GM12875 (cell line): ENCODE data around the gene CABLES2.
A peak's percentile ranks its signal among the peaks of the same experiment; 100 is the strongest.

ENCODE experiments used
- H3K4me3 ChIP-seq: one replicate; pipeline ENCODE4 v1.5.1; 2011; ENCODE audit warnings: low read depth, low read length, control low read depth
- TF ChIP-seq, protein P1 (sequence below): IDR thresholded peaks from 2 replicates; pipeline ENCODE4 v1.5.1; 2011; ENCODE audit warnings: low read depth, mild to moderate bottlenecking, control low read depth, inconsistent platforms, low read length, moderate library complexity, borderline replicate concordance; ENCODE audit not compliant: insufficient read depth

Gene CABLES2

DNA sequence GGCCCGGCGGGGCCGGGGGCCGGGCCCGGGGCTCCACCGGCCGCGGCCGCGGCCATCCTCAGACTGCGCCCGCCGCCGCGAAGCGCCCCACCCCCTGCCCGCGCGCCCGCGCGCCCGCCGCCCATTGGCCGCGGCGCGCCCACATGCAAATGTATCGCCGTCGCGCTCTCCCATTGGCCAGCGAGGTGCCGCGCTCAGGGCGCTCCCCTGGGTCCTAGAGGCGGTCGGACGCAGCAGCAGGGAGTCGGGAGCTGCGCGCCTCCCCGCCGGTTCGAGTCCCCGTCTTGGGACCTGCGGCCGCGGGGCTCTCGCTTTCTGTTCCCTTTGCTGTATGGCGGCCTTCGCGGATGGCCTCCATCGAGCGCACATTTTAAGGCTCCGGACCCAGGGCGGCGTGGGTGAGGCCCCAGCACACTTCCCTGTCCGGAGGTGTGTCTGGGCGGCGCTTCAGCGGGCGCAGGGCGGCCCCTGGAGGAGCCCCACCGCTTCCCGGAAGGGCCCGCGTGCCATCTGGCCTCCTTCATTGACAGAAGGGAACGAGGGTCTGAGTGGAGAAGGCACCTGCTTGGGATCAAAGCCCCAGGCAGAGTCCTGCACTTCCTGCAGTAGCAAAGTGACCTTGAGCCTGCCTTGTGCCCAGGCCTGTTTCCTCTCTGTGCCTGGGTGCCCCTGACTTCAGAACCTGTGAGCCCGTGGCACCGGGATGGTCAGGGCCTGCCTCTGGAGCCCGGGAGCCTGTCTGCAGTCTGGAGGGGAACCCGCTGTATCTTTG is at the start of gene CABLES2:
Gene CABLES2 (minus strand): TSS at position 65 of the 772 bp plus-strand sequence. CDS start 9 bp downstream, at position 56.
- TF ChIP-seq, protein P1, sequence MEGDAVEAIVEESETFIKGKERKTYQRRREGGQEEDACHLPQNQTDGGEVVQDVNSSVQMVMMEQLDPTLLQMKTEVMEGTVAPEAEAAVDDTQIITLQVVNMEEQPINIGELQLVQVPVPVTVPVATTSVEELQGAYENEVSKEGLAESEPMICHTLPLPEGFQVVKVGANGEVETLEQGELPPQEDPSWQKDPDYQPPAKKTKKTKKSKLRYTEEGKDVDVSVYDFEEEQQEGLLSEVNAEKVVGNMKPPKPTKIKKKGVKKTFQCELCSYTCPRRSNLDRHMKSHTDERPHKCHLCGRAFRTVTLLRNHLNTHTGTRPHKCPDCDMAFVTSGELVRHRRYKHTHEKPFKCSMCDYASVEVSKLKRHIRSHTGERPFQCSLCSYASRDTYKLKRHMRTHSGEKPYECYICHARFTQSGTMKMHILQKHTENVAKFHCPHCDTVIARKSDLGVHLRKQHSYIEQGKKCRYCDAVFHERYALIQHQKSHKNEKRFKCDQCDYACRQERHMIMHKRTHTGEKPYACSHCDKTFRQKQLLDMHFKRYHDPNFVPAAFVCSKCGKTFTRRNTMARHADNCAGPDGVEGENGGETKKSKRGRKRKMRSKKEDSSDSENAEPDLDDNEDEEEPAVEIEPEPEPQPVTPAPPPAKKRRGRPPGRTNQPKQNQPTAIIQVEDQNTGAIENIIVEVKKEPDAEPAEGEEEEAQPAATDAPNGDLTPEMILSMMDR = no peak
- H3K4me3 ChIP-seq = peak within 1 kb of the TSS; percentile 65

DNA sequence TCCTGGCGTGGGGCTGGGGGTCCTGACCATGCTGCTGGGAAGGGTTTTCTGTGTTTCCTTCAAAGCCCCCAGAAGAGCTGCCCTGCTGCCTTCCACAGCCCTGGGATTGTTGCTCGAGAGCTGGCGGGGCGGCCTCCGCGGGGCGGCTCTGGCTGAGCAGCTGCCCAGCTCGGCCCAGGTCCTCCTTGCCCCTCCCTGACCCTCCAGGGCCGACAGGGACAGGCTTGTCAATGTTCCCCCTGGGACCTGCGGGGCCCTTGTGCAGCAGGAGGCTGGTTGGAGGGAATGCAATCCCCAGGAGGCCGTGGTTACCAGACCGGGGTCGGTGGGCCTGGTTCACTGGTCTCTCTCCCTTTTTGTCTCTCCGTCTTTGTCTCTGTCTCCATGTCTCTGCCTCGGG is 48.8 kb upstream of the CABLES2 start:
- no peak overlapping the region for H3K4me3 ChIP-seq
- TF ChIP-seq, protein P1 = no peak

GRCh38 chr20:62454904-62455636 is 48.0 kb upstream of the CABLES2 start:
- TF ChIP-seq, protein P1 = no peak
- no peak overlapping the region for H3K4me3 ChIP-seq

DNA sequence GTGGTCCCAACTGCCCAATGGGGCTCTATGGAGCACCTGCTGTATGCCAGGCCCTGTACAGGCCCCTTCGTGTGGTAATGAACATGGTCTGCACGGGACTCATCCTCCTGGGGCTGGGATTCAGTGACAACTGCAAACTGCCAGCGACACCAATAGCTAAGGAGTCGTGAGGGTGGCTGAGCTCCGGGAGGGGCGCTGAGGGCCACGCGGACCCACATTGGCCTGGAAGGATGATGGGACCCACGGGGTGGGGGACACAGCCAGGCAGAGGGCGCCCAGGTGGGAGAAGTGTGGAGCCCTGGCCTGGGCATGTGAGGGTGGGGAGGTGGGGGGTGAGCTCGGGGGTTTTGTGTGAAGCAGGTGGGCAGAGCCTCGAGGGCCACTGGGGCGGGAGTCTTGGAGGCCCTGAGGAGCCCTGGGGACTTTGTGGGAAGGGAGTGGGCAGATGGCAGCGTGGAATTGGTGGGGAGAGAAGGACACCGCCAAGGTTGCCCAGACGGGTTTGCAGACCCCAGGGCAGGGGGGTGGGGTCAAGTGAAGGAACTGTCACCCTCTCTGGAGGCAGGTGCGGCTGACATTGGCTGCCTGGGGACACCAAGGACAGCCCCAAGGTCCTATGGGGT is 46.2 kb upstream of the CABLES2 start:
- TF ChIP-seq, protein P1 = no peak
- no peak overlapping the region for H3K4me3 ChIP-seq

- H3K4me3 ChIP-seq = no peak overlapping the region
- TF ChIP-seq, protein P1 = no peak
Measured at GRCh38 chr20:62452475-62453095, 45.5 kb upstream of the CABLES2 start.

GRCh38 chr20:62451970-62452369 is 44.9 kb upstream of the CABLES2 start:
- H3K4me3 ChIP-seq = no peak overlapping the region
- TF ChIP-seq, protein P1 = no peak
